GM23338 (cell line): Measurements from ENCODE around the gene NTM. TPM values are rescaled to one million over a fixed set of nuclear protein-coding genes. Genes with fewer than 3 reads are reported as not detected.

ENCODE experiments used
- ATAC-seq: fragments of 200-7000 bp; cut with Tn5 transposase; 3 replicates; pipeline ENCODE4 v1.9.1; 2020
- DNase-seq: peaks from one replicate; pipeline ENCODE4 v3.0.0-alpha.2; 2015; ENCODE audit warnings: low spot score
- H2AFZ ChIP-seq: fragments of 200-600 bp; sonication (generic); 2 replicates; pipeline ENCODE4 v1.8.0; 2016; ENCODE audit warnings: antibody characterized with exemption, mild to moderate bottlenecking, moderate library complexity
- H3F3A ChIP-seq: fragments of 200-600 bp; sonication (generic); replicated peaks from 2 replicates; pipeline ENCODE4 v1.8.0; 2017; ENCODE audit warnings: antibody characterized with exemption, mixed run types, low read depth
- H3K27ac ChIP-seq: fragments of 200-600 bp; sonication (generic); 2 replicates; pipeline ENCODE4 v1.6.1; 2016; ENCODE audit warnings: low read depth
- H3K27me3 ChIP-seq: fragments of 200-600 bp; sonication (generic); 2 replicates; pipeline ENCODE4 v1.8.0; 2016; ENCODE audit warnings: mild to moderate bottlenecking, mixed run types, moderate library complexity; ENCODE audit not compliant: insufficient read depth
- H3K36me3 ChIP-seq: fragments of 200-600 bp; sonication (generic); 2 replicates; pipeline ENCODE4 v1.8.0; 2016; ENCODE audit warnings: mild to moderate bottlenecking; ENCODE audit not compliant: insufficient read depth
- H3K4me1 ChIP-seq: fragments of 200-600 bp; sonication (generic); 2 replicates; pipeline ENCODE4 v1.8.0; 2016; ENCODE audit warnings: mild to moderate bottlenecking, moderate library complexity; ENCODE audit not compliant: insufficient read depth
- H3K4me2 ChIP-seq: fragments of 200-600 bp; sonication (generic); 2 replicates; pipeline ENCODE4 v1.7.1; 2017; ENCODE audit warnings: mixed run types
- H3K4me3 ChIP-seq: fragments of 200-600 bp; sonication (generic); 2 replicates; pipeline ENCODE4 v1.6.1; 2016; ENCODE audit warnings: mixed run types
- H3K79me2 ChIP-seq: fragments of 200-600 bp; sonication (generic); replicated peaks from 2 replicates; pipeline ENCODE4 v1.8.0; 2017; ENCODE audit warnings: mild to moderate bottlenecking; ENCODE audit not compliant: insufficient read depth
- H3K9me2 ChIP-seq: fragments of 200-600 bp; sonication (generic); 2 replicates; pipeline ENCODE4 v1.8.0; 2017; ENCODE audit not compliant: insufficient read depth
- H4K20me1 ChIP-seq: fragments of 200-600 bp; sonication (generic); replicated peaks from 2 replicates; pipeline ENCODE4 v1.8.0; 2017; ENCODE audit warnings: mild to moderate bottlenecking; ENCODE audit not compliant: insufficient read depth
- H3K27ac Mint-ChIP-seq: 2 replicates; pipeline ENCODE4 v1.8.0; 2020; ENCODE audit warnings: inconsistent platforms, mild to moderate bottlenecking, moderate library complexity, mixed read lengths
- H3K27me3 Mint-ChIP-seq: 3 replicates; pipeline ENCODE4 v1.8.0; 2022; ENCODE audit warnings: low read depth, mild to moderate bottlenecking, moderate library complexity, mixed read lengths, inconsistent platforms; ENCODE audit not compliant: insufficient read depth, poor library complexity
- H3K36me3 Mint-ChIP-seq: 3 replicates; pipeline ENCODE4 v1.8.0; 2021; ENCODE audit warnings: low read depth, mild to moderate bottlenecking, inconsistent platforms, moderate library complexity, mixed read lengths
- H3K4me1 Mint-ChIP-seq: 3 replicates; pipeline ENCODE4 v1.8.0; 2020; ENCODE audit warnings: mild to moderate bottlenecking, inconsistent platforms, mixed read lengths
- H3K4me3 Mint-ChIP-seq: 3 replicates; pipeline ENCODE4 v1.8.0; 2021; ENCODE audit warnings: moderate library complexity, mild to moderate bottlenecking, inconsistent platforms, mixed read lengths
- H3K9me3 Mint-ChIP-seq: 3 replicates; pipeline ENCODE4 v1.8.0; 2020; ENCODE audit warnings: moderate library complexity, mild to moderate bottlenecking, inconsistent platforms, mixed read lengths
- CREB1 ChIP-seq: fragments of 250-450 bp; sonication (Bioruptor Pico); IDR thresholded peaks from 2 replicates; pipeline ENCODE4 v1.5.0; 2020; ENCODE audit warnings: low read depth, mild to moderate bottlenecking, moderate library complexity
- EZH2 ChIP-seq: fragments of 200-600 bp; sonication (generic); IDR thresholded peaks from one replicate; pipeline ENCODE4 v1.8.0; 2017; ENCODE audit warnings: antibody characterized with exemption, mild to moderate bottlenecking, low read depth; ENCODE audit not compliant: unreplicated experiment
- EZH2phosphoT487 ChIP-seq: fragments of 200-600 bp; sonication (generic); IDR thresholded peaks from one replicate; pipeline ENCODE4 v1.8.1; 2018; ENCODE audit warnings: antibody characterized with exemption; ENCODE audit not compliant: unreplicated experiment
- JUNB ChIP-seq: IDR thresholded peaks from one replicate; pipeline ENCODE4 v1.6.1; 2016; ENCODE audit warnings: antibody characterized with exemption; ENCODE audit not compliant: unreplicated experiment
- NANOG ChIP-seq: IDR thresholded peaks from 2 replicates; pipeline ENCODE4 v1.6.1; 2016; ENCODE audit warnings: antibody characterized with exemption, borderline replicate concordance
- POLR2AphosphoS5 ChIP-seq: IDR thresholded peaks from 2 replicates; pipeline ENCODE4 v1.6.1; 2016; ENCODE audit warnings: antibody characterized with exemption, low read depth
- STAT1 ChIP-seq: IDR thresholded peaks from one replicate; pipeline ENCODE4 v1.6.1; 2016; ENCODE audit warnings: antibody characterized with exemption; ENCODE audit not compliant: unreplicated experiment
- ZNF114 ChIP-seq: fragments of 250-450 bp; sonication (Bioruptor Pico); IDR thresholded peaks from 2 replicates; pipeline ENCODE4 v1.5.0; 2020; ENCODE audit warnings: mild to moderate bottlenecking, moderate library complexity
- ZNF331 ChIP-seq: fragments of 250-450 bp; sonication (Bioruptor Pico); IDR thresholded peaks from 2 replicates; pipeline ENCODE4 v1.5.0; 2020; ENCODE audit warnings: low read depth, mild to moderate bottlenecking, moderate library complexity
- polyA plus RNA-seq: library from polyadenylated mRNA; unstranded; fragments of >200 nt; fragmentation: Nextera tagmentation; extraction: Ambion mirVana; gene quantifications from 2 replicates; pipeline ENCODE4 v1.2.1, GENCODE V29; 2016
- total RNA-seq: library from RNA; depleted of rRNA; stranded (reverse); fragments of >200 nt; shearing (Covaris generic); gene quantifications from 2 replicates; pipeline ENCODE4 v1.2.3, GENCODE V29; 2014
- TF ChIP-seq, protein P1 (sequence below): IDR thresholded peaks from one replicate; pipeline ENCODE4 v1.6.1; 2018; ENCODE audit warnings: antibody characterized with exemption; ENCODE audit not compliant: unreplicated experiment
- TF ChIP-seq, protein P2 (sequence below), 2 experiments: fragments of 200-600 bp in 1 of 2; sonication (generic) in 1 of 2; conservative IDR thresholded peaks; 2 replicates each; pipeline versions ENCODE4 v1.5.1 to v1.6.1; 2016 to 2017; ENCODE audit warnings: antibody characterized with exemption in 2 of 2, low read depth in 2 of 2, mild to moderate bottlenecking in 2 of 2, moderate library complexity in 1 of 2
- TF ChIP-seq, protein P3 (sequence below): fragments of 250-450 bp; sonication (Bioruptor Pico); IDR thresholded peaks from 2 replicates; pipeline ENCODE4 v1.5.0; 2020; ENCODE audit warnings: mild to moderate bottlenecking, moderate library complexity
- TF ChIP-seq, protein P4 (sequence below): IDR thresholded peaks from 2 replicates; pipeline ENCODE4 v1.6.1; 2016; ENCODE audit warnings: antibody characterized with exemption

NTM gene
- total and polyA plus RNA-seq, 2 experiments from 2014 or later: 10.6 to 14.6 TPM

DNA sequence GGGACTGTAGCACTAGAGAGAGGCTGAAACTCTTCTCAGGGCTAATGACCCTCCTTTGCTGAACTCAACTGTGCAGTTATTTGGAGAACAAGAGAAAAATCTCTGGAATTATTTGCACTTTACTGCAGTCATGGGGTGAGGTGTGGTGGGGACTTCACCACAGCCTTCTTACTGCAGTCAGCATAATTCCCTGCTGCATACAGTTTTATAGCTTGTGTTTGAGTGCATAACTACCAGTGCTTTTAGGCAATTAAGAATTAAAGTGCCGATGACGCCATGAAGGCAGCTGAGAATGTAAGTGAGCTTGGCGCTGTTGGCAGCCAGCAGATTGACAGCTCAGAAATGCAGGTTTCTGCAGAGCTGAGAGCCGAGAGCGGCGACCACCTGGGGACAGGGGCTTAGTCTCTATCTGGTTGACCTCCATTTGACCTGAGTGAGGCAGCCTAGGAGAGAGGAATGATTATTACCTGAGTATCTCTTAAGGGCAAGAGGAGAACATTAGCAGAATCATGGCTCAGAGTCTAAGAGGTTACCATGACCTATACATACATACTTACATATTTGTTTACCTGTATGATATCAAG, 830.0 kb downstream of the NTM start:
- Histone ChIP-seq H2AFZ (no peak overlapping the region), H3F3A (no peaks in the 10 kb centered on the region), H3K4me1 (no peaks in the 10 kb centered on the region), H3K27me3 (no peaks in the 10 kb centered on the region), H3K4me3 (no peak overlapping the region), H3K36me3 (no peaks in the 10 kb centered on the region), H3K9me2 (no peaks in the 10 kb centered on the region; the same call in 1 of the 2 replicates), H3K4me2 (no peak overlapping the region), H4K20me1 (no peaks in the 10 kb centered on the region), H3K27ac (no peak overlapping the region), H3K79me2 (no peaks in the 10 kb centered on the region)
- Mint-ChIP-seq H3K9me3 (peaks cover 3% of the 10 kb centered on the region; the same call in 1 of the 3 replicates), H3K4me3 (no peak overlapping the region), H3K4me1 (peaks cover 5% of the 10 kb centered on the region; the same call in 2 of the 3 replicates), H3K36me3 (no peaks in the 10 kb centered on the region), H3K27ac (no peak overlapping the region), H3K27me3 (no peaks in the 10 kb centered on the region)
- TF ChIP-seq, protein P1, sequence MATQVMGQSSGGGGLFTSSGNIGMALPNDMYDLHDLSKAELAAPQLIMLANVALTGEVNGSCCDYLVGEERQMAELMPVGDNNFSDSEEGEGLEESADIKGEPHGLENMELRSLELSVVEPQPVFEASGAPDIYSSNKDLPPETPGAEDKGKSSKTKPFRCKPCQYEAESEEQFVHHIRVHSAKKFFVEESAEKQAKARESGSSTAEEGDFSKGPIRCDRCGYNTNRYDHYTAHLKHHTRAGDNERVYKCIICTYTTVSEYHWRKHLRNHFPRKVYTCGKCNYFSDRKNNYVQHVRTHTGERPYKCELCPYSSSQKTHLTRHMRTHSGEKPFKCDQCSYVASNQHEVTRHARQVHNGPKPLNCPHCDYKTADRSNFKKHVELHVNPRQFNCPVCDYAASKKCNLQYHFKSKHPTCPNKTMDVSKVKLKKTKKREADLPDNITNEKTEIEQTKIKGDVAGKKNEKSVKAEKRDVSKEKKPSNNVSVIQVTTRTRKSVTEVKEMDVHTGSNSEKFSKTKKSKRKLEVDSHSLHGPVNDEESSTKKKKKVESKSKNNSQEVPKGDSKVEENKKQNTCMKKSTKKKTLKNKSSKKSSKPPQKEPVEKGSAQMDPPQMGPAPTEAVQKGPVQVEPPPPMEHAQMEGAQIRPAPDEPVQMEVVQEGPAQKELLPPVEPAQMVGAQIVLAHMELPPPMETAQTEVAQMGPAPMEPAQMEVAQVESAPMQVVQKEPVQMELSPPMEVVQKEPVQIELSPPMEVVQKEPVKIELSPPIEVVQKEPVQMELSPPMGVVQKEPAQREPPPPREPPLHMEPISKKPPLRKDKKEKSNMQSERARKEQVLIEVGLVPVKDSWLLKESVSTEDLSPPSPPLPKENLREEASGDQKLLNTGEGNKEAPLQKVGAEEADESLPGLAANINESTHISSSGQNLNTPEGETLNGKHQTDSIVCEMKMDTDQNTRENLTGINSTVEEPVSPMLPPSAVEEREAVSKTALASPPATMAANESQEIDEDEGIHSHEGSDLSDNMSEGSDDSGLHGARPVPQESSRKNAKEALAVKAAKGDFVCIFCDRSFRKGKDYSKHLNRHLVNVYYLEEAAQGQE: no peak
- TF ChIP-seq, protein P2, sequence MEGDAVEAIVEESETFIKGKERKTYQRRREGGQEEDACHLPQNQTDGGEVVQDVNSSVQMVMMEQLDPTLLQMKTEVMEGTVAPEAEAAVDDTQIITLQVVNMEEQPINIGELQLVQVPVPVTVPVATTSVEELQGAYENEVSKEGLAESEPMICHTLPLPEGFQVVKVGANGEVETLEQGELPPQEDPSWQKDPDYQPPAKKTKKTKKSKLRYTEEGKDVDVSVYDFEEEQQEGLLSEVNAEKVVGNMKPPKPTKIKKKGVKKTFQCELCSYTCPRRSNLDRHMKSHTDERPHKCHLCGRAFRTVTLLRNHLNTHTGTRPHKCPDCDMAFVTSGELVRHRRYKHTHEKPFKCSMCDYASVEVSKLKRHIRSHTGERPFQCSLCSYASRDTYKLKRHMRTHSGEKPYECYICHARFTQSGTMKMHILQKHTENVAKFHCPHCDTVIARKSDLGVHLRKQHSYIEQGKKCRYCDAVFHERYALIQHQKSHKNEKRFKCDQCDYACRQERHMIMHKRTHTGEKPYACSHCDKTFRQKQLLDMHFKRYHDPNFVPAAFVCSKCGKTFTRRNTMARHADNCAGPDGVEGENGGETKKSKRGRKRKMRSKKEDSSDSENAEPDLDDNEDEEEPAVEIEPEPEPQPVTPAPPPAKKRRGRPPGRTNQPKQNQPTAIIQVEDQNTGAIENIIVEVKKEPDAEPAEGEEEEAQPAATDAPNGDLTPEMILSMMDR (conservative IDR thresholded peaks at IDR 0.05; ENCODE audit: low read depth in 2 of 2): no peak
- no peak for TF ChIP-seq EZH2phosphoT487
- TF ChIP-seq POLR2AphosphoS5: no peak
- no peak for TF ChIP-seq STAT1
- no peak for TF ChIP-seq EZH2
- TF ChIP-seq ZNF331 (CRISPR knock-in tag): no peak
- TF ChIP-seq, protein P3, sequence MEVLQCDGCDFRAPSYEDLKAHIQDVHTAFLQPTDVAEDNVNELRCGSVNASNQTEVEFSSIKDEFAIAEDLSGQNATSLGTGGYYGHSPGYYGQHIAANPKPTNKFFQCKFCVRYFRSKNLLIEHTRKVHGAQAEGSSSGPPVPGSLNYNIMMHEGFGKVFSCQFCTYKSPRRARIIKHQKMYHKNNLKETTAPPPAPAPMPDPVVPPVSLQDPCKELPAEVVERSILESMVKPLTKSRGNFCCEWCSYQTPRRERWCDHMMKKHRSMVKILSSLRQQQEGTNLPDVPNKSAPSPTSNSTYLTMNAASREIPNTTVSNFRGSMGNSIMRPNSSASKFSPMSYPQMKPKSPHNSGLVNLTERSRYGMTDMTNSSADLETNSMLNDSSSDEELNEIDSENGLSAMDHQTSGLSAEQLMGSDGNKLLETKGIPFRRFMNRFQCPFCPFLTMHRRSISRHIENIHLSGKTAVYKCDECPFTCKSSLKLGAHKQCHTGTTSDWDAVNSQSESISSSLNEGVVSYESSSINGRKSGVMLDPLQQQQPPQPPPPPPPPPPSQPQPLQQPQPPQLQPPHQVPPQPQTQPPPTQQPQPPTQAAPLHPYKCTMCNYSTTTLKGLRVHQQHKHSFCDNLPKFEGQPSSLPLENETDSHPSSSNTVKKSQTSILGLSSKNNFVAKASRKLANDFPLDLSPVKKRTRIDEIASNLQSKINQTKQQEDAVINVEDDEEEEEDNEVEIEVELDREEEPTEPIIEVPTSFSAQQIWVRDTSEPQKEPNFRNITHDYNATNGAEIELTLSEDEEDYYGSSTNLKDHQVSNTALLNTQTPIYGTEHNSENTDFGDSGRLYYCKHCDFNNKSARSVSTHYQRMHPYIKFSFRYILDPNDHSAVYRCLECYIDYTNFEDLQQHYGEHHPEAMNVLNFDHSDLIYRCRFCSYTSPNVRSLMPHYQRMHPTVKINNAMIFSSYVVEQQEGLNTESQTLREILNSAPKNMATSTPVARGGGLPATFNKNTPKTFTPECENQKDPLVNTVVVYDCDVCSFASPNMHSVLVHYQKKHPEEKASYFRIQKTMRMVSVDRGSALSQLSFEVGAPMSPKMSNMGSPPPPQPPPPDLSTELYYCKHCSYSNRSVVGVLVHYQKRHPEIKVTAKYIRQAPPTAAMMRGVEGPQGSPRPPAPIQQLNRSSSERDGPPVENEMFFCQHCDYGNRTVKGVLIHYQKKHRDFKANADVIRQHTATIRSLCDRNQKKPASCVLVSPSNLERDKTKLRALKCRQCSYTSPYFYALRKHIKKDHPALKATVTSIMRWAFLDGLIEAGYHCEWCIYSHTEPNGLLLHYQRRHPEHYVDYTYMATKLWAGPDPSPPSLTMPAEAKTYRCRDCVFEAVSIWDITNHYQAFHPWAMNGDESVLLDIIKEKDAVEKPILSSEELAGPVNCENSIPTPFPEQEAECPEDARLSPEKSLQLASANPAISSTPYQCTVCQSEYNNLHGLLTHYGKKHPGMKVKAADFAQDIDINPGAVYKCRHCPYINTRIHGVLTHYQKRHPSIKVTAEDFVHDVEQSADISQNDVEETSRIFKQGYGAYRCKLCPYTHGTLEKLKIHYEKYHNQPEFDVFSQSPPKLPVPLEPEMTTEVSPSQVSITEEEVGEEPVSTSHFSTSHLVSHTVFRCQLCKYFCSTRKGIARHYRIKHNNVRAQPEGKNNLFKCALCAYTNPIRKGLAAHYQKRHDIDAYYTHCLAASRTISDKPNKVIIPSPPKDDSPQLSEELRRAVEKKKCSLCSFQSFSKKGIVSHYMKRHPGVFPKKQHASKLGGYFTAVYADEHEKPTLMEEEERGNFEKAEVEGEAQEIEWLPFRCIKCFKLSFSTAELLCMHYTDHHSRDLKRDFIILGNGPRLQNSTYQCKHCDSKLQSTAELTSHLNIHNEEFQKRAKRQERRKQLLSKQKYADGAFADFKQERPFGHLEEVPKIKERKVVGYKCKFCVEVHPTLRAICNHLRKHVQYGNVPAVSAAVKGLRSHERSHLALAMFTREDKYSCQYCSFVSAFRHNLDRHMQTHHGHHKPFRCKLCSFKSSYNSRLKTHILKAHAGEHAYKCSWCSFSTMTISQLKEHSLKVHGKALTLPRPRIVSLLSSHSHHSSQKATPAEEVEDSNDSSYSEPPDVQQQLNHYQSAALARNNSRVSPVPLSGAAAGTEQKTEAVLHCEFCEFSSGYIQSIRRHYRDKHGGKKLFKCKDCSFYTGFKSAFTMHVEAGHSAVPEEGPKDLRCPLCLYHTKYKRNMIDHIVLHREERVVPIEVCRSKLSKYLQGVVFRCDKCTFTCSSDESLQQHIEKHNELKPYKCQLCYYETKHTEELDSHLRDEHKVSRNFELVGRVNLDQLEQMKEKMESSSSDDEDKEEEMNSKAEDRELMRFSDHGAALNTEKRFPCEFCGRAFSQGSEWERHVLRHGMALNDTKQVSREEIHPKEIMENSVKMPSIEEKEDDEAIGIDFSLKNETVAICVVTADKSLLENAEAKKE (CRISPR knock-in tag): no peak
- no peak for TF ChIP-seq ZNF114 (CRISPR knock-in tag)
- no peak for TF ChIP-seq CREB1 (CRISPR knock-in tag)
- TF ChIP-seq, protein P4, sequence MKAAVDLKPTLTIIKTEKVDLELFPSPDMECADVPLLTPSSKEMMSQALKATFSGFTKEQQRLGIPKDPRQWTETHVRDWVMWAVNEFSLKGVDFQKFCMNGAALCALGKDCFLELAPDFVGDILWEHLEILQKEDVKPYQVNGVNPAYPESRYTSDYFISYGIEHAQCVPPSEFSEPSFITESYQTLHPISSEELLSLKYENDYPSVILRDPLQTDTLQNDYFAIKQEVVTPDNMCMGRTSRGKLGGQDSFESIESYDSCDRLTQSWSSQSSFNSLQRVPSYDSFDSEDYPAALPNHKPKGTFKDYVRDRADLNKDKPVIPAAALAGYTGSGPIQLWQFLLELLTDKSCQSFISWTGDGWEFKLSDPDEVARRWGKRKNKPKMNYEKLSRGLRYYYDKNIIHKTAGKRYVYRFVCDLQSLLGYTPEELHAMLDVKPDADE: no peak
- TF ChIP-seq NANOG: no peak
- no peak for TF ChIP-seq JUNB
- DNase-seq: no peak
- ATAC-seq: peak; percentile 64
